HepG2 (cell line): ENCODE measurements around the gene VEGFA. TPM values are rescaled to one million over a fixed set of nuclear protein-coding genes. Genes with fewer than 3 reads are reported as not detected.

Experiments
- ARID4A ChIP-seq: sonication (generic); formaldehyde crosslinking; IDR thresholded peaks from 2 replicates; pipeline ENCODE4 v1.5.0; 2020; ENCODE audit warnings: mild to moderate bottlenecking, missing genetic modification reagents, borderline replicate concordance
- CREB1 ChIP-seq, 2 experiments: fragments of 450-650 bp in 1 of 2; IDR thresholded peaks; 2 replicates each; pipeline ENCODE4 v1.6.1; 2016 to 2017; ENCODE audit warnings: control low read depth in 1 of 2, mild to moderate bottlenecking in 1 of 2, missing compliant biosample characterization in 1 of 2, missing genetic modification characterization in 1 of 2
- HIC2 ChIP-seq: sonication (generic); formaldehyde crosslinking; IDR thresholded peaks from 2 replicates; pipeline ENCODE4 v1.9.0; 2022; ENCODE audit warnings: low read depth, missing genetic modification reagents
- IRF2 ChIP-seq: IDR thresholded peaks from 2 replicates; pipeline ENCODE4 v1.6.1; 2018; ENCODE audit warnings: missing genetic modification reagents, missing compliant biosample characterization
- MNT ChIP-seq: fragments of 450-650 bp; IDR thresholded peaks from 2 replicates; pipeline ENCODE4 v1.6.1; 2016
- POLR2AphosphoS5 ChIP-seq: IDR thresholded peaks from 2 replicates; pipeline ENCODE4 v1.6.1; 2012; ENCODE audit warnings: low read depth, low read length
- RNF2 ChIP-seq: fragments of 450-650 bp; conservative IDR thresholded peaks from 2 replicates; pipeline ENCODE4 v1.6.1; 2016; ENCODE audit warnings: low read depth
- ZBTB4 ChIP-seq: sonication (generic); formaldehyde crosslinking; IDR thresholded peaks from 2 replicates; pipeline ENCODE4 v1.4.0; 2020; ENCODE audit warnings: missing genetic modification reagents, mild to moderate bottlenecking, borderline replicate concordance
- ZFX ChIP-seq: sonication (generic); formaldehyde crosslinking; IDR thresholded peaks from 2 replicates; pipeline ENCODE4 v1.4.0; 2020; ENCODE audit warnings: mild to moderate bottlenecking, low read depth, missing genetic modification reagents, moderate library complexity
- polyA plus RNA-seq, 8 experiments: library from polyadenylated mRNA; depleted of rRNA in 3 of 8; stranded (reverse) in 7 of 8; unstranded in 1 of 8; fragments of >200 nt; fragmentation: Illumina TruSeq in 4 of 8; extraction: Trizol in 4 of 8; gene quantifications; 2 replicates each; pipeline versions ENCODE4 v1.2.1 to v1.2.3, GENCODE V29; 2011 to 2016; ENCODE audit warnings: low read depth in 4 of 8, missing spikeins in 1 of 8, mixed read lengths in 1 of 8; ENCODE audit not compliant: insufficient read depth in 1 of 8
- total RNA-seq, 5 experiments: library from RNA; depleted of rRNA; stranded (reverse); fragments of >200 nt; fragmentation: Illumina TruSeq; extraction: Trizol; gene quantifications; 2 replicates each; pipeline ENCODE4 v1.2.3, GENCODE V29; 2016; ENCODE audit warnings: low read depth in 1 of 5
- TF ChIP-seq, protein P1 (sequence below): sonication (generic); formaldehyde crosslinking; IDR thresholded peaks from 2 replicates; pipeline ENCODE4 v1.8.1; 2022; ENCODE audit warnings: low read depth, mild to moderate bottlenecking, missing genetic modification reagents
- TF ChIP-seq, protein P2 (sequence below), 2 experiments: sonication (generic) in 1 of 2; formaldehyde crosslinking in 1 of 2; IDR thresholded peaks; 2 replicates each; pipeline versions ENCODE4 v1.4.0 to v1.6.1; 2018 to 2020; ENCODE audit warnings: missing genetic modification reagents in 2 of 2, borderline replicate concordance in 1 of 2, low read depth in 1 of 2, mild to moderate bottlenecking in 1 of 2, missing biosample characterization in 1 of 2

The VEGFA gene
- total and polyA plus RNA-seq, 2 of the 13 experiments (the other 11 are each of a cell fraction or from before 2014, with no cell fraction given), result 68.1 to 629 TPM

GRCh38 chr6:43736211-43736786 is 33.7 kb upstream of the VEGFA start (continued):
- 0 out of 2 replicates have a peak, but pooled peaks have one; percentile 52 for TF ChIP-seq ZBTB4 (CRISPR knock-in tag)
- TF ChIP-seq RNF2, result no peak
- TF ChIP-seq, protein P1, sequence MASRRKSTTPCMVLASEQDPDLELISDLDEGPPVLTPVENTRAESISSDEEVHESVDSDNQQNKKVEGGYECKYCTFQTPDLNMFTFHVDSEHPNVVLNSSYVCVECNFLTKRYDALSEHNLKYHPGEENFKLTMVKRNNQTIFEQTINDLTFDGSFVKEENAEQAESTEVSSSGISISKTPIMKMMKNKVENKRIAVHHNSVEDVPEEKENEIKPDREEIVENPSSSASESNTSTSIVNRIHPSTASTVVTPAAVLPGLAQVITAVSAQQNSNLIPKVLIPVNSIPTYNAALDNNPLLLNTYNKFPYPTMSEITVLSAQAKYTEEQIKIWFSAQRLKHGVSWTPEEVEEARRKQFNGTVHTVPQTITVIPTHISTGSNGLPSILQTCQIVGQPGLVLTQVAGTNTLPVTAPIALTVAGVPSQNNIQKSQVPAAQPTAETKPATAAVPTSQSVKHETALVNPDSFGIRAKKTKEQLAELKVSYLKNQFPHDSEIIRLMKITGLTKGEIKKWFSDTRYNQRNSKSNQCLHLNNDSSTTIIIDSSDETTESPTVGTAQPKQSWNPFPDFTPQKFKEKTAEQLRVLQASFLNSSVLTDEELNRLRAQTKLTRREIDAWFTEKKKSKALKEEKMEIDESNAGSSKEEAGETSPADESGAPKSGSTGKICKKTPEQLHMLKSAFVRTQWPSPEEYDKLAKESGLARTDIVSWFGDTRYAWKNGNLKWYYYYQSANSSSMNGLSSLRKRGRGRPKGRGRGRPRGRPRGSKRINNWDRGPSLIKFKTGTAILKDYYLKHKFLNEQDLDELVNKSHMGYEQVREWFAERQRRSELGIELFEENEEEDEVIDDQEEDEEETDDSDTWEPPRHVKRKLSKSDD (CRISPR knock-in tag), result peak; percentile 32; the same call in 1 of the 2 replicates
- peak; percentile 45; the same call in 1 of the 2 replicates for TF ChIP-seq ARID4A (CRISPR knock-in tag)
- TF ChIP-seq, protein P2, sequence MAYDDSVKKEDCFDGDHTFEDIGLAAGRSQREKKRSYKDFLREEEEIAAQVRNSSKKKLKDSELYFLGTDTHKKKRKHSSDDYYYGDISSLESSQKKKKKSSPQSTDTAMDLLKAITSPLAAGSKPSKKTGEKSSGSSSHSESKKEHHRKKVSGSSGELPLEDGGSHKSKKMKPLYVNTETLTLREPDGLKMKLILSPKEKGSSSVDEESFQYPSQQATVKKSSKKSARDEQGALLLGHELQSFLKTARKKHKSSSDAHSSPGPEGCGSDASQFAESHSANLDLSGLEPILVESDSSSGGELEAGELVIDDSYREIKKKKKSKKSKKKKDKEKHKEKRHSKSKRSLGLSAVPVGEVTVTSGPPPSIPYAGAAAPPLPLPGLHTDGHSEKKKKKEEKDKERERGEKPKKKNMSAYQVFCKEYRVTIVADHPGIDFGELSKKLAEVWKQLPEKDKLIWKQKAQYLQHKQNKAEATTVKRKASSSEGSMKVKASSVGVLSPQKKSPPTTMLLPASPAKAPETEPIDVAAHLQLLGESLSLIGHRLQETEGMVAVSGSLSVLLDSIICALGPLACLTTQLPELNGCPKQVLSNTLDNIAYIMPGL (CRISPR knock-in tag; IDR thresholded peaks at IDR 0.05; ENCODE audit: borderline replicate concordance in 1 of 2, low read depth in 1 of 2), result peak in 1 of 2 experiments; percentile 25; a peak in 1 of 4 replicates
- no peak; the same call in 1 of the 2 replicates for TF ChIP-seq HIC2 (CRISPR knock-in tag)
- no peak for TF ChIP-seq MNT
- peak; percentile 98 for TF ChIP-seq ZFX (CRISPR knock-in tag)
- TF ChIP-seq IRF2 (CRISPR knock-in tag), result peak; percentile 21; the same call in 1 of the 2 replicates
- TF ChIP-seq CREB1 (IDR thresholded peaks at IDR 0.05), result no peak
- TF ChIP-seq CREB1 (CRISPR knock-in tag; IDR thresholded peaks at IDR 0.05), result no peak
- no peak for TF ChIP-seq POLR2AphosphoS5
